HL-60/S4 treated with phorbol 12-myristate 13-acetate at 8.2 ng/mL for 4 days and 3 days (cell line): ENCODE data around the gene TMEM239.
"Not testable (repeated sequence)": the region's sequence is repeated elsewhere in the genome, so short reads cannot be mapped to it uniquely, and the experiment has no call there.

ENCODE experiments used
- in situ Hi-C: fragments of 300-500 bp; cut with MboI; formaldehyde crosslinking; loops from 2 replicates; pipeline ENCODE4 v1.15.0; 2022; ENCODE audit warnings: low sequenced_read_pairs

The TMEM239 gene

DNA sequence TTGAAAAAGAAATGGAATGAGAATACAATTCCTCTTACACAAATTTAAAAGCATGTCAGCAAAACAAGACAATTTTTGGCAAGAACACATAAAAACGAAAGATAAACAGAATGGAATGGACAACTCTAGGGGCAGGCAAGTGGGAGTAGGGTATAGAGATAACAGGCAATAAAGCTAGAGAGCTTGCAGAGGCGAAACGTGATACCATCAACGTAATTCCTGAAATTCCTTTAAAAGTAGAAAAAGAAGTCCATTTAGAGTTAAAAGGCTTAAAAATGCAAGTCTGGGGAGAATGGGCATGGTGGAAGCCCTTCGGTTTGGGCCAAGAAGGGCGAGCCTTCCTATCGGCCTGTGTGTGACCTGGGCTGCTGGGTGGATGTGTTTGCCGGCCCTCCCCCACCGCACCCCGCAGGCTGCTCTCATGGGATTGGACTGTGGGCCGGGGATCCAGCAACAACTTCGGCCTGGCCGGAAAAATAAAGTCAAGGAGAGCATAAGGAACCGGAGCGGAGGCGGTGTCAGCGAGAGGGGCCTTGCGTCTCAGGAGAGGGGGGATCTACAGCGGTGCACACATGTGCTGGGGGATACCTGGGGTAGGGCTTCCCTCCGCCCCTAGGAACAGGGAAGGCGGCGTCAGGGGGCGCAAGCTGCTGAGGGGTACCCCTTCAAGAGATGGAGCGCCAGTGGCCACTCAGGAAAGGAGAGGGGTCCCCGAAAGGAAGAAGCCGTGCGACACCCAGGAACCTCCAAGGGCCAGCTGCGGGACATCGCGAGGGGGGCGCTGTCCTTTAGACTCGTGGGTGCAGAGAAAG, 4.1 kb downstream of the TMEM239 start:
- in situ Hi-C loops: no loop called here

DNA sequence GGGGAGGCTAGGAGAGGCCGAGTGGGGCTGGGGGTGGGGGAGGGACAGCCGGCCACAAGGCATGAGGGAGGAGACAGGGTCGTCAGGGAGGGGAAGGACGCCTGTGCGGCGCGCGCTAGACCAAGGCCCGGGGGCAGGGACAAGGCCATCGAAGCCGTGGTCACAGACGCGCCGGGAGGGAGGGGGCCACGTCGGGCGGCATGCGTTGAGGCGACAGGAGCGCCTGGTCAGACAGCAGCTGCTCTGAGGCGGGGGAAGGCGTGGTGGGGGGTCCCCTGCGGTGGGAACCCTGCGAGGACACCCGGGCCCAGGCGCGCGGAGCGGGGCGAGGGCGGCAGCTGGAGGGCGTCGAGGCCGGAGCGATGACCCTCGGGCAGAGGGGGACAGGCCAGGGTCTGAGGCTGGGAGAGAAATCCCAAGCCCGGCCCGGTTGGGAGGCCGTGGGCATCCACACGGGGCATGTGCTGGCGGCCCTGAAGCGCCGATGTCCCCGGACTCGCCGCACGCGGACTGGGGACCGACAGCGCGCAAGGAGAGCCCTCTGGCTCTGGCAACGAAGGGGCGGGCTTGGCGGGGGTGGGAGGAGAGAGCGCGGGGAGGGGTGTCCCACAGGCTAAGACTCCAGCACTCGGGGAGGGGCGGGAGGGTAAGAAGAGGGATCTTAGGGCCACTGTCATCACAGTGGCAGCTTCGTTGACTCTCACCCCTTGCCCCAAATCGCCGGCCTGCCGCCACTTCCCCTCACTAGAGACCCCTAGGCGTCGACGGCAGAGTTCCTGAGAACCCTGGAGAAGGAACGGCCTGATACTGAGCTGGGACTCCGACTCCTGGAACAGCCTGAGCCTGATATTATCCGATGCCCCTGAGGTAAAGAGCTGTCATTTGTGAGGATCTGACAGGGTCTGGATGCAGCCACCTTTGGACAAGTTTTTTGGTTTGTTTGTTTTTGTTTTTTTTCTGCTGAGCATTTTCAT, 5.0 kb downstream of the TMEM239 start:
- in situ Hi-C loops: no loop called here

DNA sequence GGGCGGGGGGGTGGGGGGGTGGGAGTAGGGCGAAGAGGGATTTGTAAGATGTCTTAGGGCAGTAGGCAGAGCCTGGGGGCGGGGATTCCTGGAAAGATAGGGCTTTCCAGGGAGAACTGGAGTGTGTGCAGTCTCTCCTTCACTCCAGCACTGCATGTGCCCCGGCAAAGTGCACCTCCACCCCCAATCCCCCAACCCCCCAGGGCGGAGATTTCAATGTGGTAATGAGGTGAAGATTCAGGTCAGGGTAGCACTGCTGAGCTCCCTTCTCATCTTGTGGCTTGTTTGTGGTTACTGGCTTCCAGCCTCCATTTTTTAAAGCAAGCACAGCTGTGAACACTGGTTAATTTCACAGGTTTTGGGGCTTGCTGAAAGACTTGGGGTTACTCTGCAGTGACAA, 5.9 kb downstream of the TMEM239 start:
- in situ Hi-C loops: no loop called here

DNA sequence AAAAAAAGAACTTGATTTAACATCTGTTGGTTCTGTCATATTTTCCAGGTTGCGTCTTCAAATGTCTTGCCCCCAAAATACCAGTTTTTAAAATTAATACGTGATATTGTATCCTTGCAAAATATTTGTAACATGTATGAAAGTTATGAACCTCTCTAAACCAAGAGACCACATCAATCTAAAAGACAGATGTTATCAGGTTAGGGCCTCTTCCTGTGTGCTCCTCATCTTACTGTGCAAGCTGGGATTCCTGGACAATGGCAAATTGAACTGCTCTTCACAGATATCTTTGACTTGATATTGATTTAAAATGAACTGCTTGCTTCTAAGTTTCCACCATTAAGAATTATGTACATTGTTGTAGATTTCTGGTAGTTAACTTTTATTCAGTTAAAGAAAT, 9.6 kb downstream of the TMEM239 start:
- in situ Hi-C loops: no loop called here

DNA sequence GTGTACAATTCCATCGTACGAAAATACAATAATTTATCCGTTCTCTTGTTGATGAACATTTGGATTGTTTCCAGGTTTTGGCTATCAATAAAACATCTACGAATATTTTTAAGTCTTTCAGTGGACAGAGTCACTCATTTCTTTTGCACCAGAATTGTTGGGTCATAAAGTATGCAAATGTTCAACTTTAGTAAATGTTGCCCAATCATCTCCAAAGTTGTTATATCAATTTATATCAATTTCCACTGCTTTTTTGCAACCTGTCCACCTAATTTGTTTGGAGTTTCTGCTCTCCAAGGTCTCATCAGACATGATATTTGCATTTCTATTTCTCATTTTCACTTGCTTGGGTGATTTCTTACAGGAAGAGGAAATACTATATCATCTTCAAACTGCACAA, 10.5 kb downstream of the TMEM239 start:
- in situ Hi-C loops: no loop called here

DNA sequence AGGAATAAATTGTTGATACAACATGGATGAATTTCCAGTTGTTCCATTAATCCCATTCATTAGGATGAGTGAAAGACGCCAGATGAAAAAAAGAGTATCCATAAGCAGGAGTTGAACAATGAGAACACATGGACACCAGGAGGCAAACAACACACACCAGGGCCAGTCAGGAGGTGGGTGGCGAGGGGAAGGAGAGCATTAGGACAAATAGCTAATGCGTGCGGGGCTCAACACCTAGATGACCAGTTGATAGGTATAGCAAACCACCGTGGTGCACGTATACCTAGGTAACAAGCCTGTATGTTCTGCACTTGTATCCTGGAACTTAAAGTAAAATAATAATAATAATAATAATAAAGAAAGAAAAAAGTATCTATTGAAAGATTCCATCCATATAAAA, 13.2 kb downstream of the TMEM239 start:
- in situ Hi-C loops: no loop called here

DNA sequence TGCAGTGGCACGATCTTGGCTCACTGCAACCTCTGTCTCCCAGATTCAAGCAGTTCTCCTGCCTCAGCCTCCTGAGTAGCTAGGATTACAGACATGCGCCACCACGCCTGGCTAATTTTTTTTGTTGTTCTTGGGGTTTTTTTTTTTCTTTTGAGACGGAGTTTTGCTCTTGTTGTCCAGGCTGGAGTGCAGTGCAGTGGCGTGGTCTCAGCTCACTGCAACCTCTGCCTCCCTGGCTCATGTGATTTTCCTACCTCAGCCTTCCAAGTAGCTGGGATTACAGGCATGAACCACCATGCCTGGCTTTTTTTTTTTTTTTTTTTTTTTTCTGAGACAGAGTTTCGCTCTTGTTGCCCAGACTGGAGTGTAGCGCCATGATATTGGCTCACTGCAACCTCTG, 15.0 kb downstream of the TMEM239 start:
- in situ Hi-C loops: not testable (repeated sequence)

DNA sequence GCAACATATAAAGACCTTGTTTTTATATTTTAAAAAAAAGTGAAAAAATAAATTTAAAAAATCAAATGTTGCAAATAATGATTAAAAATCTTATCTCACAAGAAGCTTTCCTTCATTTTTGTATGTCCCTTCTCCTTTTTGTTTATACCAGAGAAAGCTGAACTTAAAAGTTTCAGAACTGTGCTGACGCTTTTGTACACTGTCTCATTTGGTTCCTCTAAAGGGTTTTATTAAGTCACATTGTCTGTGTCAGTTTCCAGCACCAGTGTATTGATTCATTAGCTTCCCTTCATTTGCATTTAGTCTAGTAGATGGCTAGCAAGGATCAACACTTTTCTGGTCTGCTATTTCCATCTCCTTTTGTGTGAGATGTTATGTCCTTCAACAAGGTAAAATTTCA, 17.6 kb downstream of the TMEM239 start:
- in situ Hi-C loops: no loop called here

DNA sequence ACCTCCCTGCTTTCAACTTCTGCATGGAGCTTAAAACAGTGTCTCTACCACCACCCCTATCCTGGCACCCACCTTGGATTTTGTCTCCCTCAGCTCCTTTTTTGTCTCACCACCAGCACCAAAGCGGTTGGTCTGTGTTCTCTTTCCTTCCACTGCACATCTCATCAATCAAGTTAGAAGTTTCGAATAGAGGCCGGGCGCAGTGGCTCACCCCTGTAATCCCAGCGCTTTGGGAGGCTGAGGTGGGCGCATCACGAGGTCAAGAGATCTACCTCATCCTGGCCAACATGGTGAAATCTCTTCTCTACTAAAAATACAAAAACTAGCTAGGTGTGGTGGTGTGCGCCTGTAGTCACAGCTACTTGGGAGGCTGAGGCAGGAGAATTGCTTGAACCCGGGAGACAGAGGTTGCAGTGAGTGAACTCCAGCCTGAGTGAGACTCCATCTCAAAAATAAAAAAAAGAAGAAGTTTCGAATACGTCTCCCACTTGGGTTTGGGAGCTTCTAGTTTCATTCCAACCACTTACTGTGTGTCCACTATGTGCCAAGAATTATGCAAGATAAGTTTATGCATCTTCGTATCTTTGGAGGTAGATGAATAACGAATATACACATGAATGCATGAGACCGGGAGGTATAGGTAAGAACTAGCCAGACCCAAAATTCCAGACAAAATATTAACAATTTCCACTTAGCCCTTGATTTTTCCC, 18.4 kb downstream of the TMEM239 start:
- in situ Hi-C loops: no loop called here

DNA sequence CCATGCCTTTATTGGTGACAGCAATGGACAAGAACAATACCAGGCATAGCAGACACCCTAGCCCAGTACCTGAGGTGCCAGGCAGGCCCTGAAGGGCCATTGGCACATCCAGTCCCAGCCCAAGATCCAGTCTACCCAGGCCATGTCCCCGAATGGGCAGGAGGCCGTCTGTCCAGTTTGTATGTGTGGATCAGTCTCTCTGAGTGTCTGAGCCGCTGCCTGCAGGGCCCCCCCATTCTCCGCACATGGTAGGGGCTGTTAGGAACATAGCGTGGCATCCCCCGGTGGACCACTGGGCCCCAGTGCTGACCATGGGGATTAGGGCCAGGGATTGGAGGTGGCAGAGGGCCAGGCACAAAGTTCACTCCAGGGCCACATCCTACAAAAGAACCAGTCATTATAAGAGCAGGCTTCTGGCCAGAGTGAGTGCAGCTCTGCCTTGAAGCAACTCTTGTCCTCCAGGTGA, 19.2 kb downstream of the TMEM239 start:
- in situ Hi-C loops: no loop called here

DNA sequence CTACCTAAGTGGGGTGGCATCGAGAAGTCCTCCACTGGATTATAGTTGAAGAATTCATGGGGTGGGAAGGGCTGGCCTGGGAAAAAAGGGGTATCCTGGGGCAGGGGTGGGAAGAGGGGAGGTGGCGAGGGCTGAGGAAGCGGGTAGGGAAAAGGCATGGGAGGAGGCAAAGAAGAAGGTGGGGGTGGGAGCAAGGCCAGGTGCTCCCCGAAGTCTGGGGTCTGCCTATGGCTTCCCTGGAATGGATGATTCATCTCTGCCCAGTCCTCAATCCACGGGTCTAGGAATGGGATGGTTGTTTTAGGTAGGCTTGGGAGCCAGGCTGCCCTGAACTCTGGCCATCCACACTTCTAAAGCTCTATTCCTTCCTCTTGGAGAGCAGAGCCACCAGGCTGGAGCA, 19.9 kb downstream of the TMEM239 start:
- in situ Hi-C loops: no loop called here

DNA sequence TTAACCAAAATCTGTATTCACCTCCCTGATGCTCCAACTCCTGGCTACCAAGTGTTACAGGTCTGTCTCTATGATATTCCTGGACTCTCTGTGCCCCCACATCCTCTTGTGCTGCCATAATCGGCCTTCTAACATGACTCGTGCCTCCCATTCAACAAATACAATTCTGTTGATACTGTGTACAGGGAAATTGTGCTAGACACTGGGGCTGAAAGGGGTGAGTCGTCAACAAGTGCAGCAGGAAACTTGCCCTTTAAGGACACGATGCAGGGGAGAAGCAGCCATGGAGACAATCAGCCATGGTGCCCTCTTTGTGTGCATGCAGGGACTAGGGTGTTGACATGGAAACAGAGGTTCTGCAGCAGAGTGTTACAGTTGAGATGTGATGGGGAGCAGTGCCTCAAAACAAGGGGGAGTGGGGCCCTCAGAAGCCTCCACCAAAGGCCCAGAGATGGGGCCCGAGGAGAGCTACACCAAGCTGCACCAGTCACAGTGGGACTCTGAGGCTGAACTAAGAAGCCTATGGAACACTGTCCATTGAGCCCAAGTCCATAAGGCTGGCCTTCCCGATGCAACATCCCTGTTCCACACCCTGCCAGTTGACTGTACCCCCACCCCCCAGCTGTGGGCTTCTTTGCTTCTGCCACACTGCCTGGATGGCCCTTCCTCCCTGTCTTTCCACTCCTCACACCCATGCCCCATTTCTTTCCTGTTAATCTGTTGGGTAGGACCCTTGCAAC, 21.2 kb downstream of the TMEM239 start:
- in situ Hi-C loops: no loop called here

DNA sequence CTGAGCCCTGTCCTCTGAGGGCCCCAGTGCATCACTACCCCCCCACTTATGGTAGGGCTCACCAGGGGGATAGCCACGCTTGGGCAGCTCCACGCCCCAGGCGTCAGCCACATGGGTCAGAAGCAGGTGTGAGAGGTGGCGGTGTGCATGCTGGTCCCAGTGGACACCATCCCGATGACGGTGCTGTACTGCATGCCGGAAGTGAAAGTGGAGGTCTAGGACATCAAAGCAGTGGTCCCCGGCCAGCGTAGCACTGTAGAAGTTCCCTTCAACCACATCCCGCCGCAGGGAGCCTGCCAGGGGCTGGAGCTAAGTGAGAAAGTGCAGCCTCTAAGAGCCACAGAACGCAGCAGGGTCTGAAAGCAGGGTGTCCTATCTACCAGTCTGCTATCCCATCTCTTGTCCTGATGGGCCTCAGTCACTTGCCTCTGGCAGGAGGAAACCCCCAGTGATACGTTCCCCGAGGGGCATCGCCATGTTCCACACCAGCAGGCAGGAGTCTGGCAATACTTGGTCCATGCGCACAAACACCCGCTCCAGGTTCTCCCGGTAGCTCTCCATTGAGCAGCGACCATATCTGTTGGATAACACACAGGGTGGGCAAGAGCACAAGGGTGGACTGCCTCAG, 22.1 kb downstream of the TMEM239 start:
- in situ Hi-C loops: no loop called here

DNA sequence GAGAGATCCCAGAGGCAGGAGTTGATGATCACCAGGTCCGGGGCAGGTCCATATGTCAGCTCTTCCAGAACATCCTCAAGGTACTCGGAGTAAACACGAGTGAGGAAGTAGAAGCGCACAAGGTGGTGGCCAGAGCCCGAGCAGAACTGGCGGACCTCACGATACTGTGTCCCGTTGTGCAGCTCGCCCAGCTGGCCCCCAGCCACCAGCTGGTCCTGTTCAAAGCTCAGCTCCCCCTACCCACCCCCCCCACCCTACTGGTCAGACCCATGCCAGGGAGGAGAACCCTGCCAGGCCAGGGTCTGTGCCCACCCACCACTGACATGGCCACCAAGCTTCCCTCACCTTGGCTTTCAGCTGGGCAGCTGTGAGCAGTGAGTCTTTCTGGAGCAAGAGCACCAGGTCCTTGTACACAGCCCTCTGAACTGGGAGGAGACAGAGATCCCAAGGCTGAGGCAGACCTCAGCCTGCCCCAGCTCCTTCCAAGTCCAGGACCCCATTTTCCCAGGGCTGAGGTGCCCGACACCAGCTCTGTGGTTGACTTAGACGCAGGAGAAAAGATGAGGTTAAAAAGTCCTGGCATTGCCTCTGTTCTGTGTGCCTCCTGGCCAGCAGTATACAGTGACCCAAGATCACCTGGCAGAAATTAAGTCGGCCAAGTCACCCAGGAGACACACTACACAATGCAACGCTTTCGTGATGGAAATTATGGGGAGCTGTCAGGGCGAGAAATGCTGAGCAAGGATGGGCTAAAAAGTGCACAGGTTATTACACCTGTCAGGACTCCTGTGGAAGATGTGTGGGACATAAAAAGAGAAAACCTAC, 22.9 kb downstream of the TMEM239 start:
- in situ Hi-C loops: no loop called here

DNA sequence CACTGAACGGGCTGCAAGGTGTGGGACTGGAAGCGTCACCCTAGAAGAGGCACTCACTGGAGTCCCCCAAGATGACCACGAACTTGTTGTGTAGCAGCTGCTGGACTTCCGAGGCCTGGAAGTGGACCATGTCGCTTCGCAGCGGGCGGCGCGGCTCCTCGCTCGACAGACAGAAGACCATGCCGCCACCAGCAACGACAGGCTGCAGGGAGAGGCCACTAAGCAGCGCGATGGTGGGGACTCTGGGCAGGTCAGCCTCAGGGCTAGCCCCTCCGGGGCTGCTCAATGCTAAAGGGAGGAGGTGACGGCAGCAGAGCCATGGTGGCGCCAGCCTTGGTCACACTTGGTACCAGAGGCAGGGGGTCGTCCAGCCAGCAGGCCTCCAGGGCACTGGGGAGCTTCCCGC, 23.6 kb downstream of the TMEM239 start:
- in situ Hi-C loops: no loop called here

DNA sequence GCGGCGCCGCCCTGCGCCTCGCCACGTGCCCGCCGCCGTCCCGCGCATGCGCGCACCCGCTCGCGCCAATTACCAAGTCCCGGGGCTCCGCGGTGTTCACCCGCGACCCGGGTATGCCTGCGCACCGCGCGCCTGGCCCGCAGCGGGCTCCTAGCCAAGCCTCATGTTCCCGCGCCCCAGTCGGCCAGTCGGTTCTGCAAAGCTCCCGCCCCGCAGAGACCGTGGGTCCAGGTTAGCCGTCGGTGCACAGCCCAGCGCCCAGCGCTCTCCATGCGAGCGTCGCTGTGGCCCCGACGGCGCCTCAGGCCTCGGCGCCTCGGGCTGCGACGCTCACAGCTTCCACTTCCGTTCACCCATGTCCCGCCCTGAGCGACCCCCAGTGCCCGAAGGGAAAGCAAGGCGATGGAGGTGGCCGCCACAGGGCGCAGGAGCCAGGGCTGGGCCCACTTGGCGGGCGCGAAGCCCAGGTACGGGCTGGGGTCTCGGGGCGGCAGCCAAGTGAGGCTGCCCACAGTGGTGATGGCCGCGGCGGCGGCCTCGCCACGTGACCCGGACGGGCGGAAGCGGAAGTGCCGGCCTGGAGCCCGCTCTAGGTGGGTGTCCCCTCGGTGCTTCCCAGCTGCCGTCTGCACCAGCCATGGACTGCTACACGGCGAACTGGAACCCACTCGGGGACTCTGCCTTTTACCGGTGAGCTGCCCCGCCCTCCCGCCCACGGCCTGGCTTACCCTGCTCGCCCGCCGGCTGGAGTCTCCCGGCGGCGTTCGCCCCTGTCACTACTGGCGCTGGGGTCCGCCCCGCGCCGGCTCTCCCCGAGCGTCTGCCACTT, 24.2 kb downstream of the TMEM239 start, which contains the start of the genes PCED1A and VPS16:
Gene PCED1A, minus strand, starts transcription at position 518 of the 829 bp plus-strand sequence. CDS start 743 bp downstream, outside the sequence.
Gene VPS16, plus strand, starts transcription at position 608 of the 829 bp plus-strand sequence. Its CDS starts 30 bp downstream, at position 638.
- in situ Hi-C loops: no loop called here

DNA sequence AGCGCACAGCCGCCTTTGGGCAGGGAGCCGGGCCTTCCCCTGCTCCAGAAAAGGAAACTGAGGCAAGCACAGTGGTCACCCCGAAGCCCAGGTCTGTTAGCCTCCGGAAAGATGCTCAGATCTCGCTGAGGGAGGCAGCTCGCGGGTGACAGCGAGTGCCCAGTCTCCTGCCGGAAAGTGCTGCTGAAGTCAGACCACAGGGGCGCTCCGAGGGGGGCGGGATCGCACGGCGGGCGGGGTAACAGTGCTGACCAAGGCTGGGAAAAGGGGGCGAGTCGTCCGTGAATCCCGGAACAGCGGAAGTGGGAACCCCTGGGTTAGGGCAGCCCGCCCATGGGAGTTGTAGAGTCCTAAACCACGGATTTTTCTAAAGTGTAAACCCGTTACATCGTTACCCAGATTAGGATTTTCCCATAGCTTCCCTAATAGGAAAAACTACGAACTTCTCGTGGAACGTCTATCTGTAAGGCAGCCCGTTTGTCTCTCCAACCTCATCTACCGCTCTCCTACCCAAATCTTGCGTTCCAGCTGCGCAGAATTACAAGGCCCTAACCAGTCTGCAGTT, 24.9 kb downstream of the TMEM239 start:
- in situ Hi-C loops: no loop called here

DNA sequence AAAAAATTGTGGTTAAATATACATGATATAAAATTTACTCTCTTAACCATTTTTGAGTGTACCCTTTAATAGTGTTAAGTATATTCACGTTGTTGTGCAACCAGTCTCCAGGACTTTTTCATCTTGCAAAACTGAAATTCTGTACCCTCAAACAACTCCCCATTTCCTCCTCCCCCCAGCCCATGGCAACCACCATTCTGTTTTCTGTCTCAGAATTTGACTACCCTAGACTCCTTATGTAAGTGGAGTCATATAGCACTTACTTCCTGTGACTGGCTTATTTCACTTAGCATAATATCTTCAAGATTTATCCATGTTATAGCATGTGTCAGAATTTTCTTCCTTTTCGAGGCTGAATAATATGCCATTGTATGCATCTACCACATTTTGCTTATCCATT, 29.4 kb downstream of the TMEM239 start:
- in situ Hi-C loops: no loop called here
